H1 (cell line): ENCODE results near the gene ST13.

ENCODE experiments used
- EZH2 ChIP-seq: fragments of 200-600 bp; sonication (generic); IDR thresholded peaks from 2 replicates; pipeline ENCODE4 v1.7.1; 2012; ENCODE audit warnings: low read depth, mild to moderate bottlenecking, moderate library complexity, low read length, inconsistent platforms; ENCODE audit not compliant: severe bottlenecking
- POLR2A ChIP-seq, 2 experiments: IDR thresholded peaks; 1 replicate in 1 of 2; 2 replicates in 1 of 2; pipeline ENCODE4 v1.6.1; 2011; ENCODE audit warnings: low read depth in 2 of 2, low read length in 2 of 2, mild to moderate bottlenecking in 2 of 2; ENCODE audit errors: control extremely low read depth in 1 of 2

- TF ChIP-seq EZH2: no peak
- TF ChIP-seq POLR2A (IDR thresholded peaks at IDR 0.05; ENCODE audit: control extremely low read depth in 1 of 2, low read depth in 2 of 2, low read length in 2 of 2): no peak
Observed at GRCh38 chr22:40826984-40827741, 29.3 kb downstream of the ST13 start.
